GM12892 (cell line): ENCODE data around the gene NELFB.

ENCODE experiments used
- DNase-seq: peaks from one replicate; pipeline ENCODE4 v3.0.0; 2011; ENCODE audit not compliant: insufficient read length
- FAIRE-seq: peaks from 2 replicates; lab custom pipeline; 2011; peaks lifted over from hg19 to GRCh38; lab: Jason Lieb, UNC
- POLR2A ChIP-seq: IDR thresholded peaks from 2 replicates; pipeline ENCODE4 v1.6.1; 2011; ENCODE audit warnings: low read depth, low read length, control low read depth
- POLR2AphosphoS5 ChIP-seq: IDR thresholded peaks from 2 replicates; pipeline ENCODE4 v1.6.1; 2011; ENCODE audit warnings: low read depth, low read length, control low read depth
- TAF1 ChIP-seq: IDR thresholded peaks from 2 replicates; pipeline ENCODE4 v1.6.1; 2011; ENCODE audit warnings: low read depth, mild to moderate bottlenecking, control low read depth, low read length, borderline replicate concordance

NELFB gene

GRCh38 chr9:137308057-137308619 is 53.0 kb downstream of the NELFB start:
- FAIRE-seq (no peak), DNase-seq (no peak)
- TF ChIP-seq POLR2A (no peak), TAF1 (no peak), POLR2AphosphoS5 (no peak)

GRCh38 chr9:137309368-137310188 is 54.5 kb downstream of the NELFB start:
- DNase-seq (no peak), FAIRE-seq (no peak)

GRCh38 chr9:137310189-137311052 is 55.3 kb downstream of the NELFB start:
- DNase-seq (peak; percentile 36), FAIRE-seq (no peak)

More at GRCh38 chr9:137309368-137310188, 54.5 kb downstream of the NELFB start:
- no peak for TF ChIP-seq TAF1
- no peak for TF ChIP-seq POLR2A
- TF ChIP-seq POLR2AphosphoS5 = no peak

GRCh38 chr9:137311171-137311985 is 56.3 kb downstream of the NELFB start:
- FAIRE-seq (no peak), DNase-seq (peak; percentile 30)
- TF ChIP-seq POLR2AphosphoS5 (no peak), POLR2A (no peak), TAF1 (no peak)

More at GRCh38 chr9:137310189-137311052, 55.3 kb downstream of the NELFB start:
- TF ChIP-seq TAF1 = no peak
- TF ChIP-seq POLR2AphosphoS5 = no peak
- no peak for TF ChIP-seq POLR2A

- TF ChIP-seq POLR2AphosphoS5 = no peak
- no peak for DNase-seq
- no peak for FAIRE-seq
Observed at GRCh38 chr9:137311986-137312851, 57.1 kb downstream of the NELFB start.

GRCh38 chr9:137312852-137313325 is 57.8 kb downstream of the NELFB start:
- FAIRE-seq = no peak
- TF ChIP-seq TAF1 (no peak), POLR2AphosphoS5 (no peak), POLR2A (no peak)
- no peak for DNase-seq

GRCh38 chr9:137313326-137313936 is 58.3 kb downstream of the NELFB start:
- DNase-seq (no peak), FAIRE-seq (no peak)
- TF ChIP-seq POLR2AphosphoS5 = no peak
- TF ChIP-seq TAF1 = no peak
- no peak for TF ChIP-seq POLR2A

GRCh38 chr9:137313956-137314560 is 58.9 kb downstream of the NELFB start:
- DNase-seq (no peak), FAIRE-seq (no peak)
- TF ChIP-seq TAF1 = no peak
- no peak for TF ChIP-seq POLR2AphosphoS5
- TF ChIP-seq POLR2A = no peak
